Dendritic cell treated with granulocyte-macrophage colony-stimulating factor and Interleukin-4, amounts not matched to agents 40 ng/mL and 50 ng/mL, for 4 days (primary cell): ENCODE results near the gene CCDC196.
"Not testable (repeated sequence)": the region's sequence is repeated elsewhere in the genome, so short reads cannot be mapped to it uniquely, and the experiment has no call there.

Experiments used
- H3K27ac Mint-ChIP-seq: one replicate; pipeline ENCODE4 v1.8.0; 2022; ENCODE audit warnings: mild to moderate bottlenecking, mixed read lengths
- H3K27me3 Mint-ChIP-seq: one replicate; pipeline ENCODE4 v1.8.0; 2022; ENCODE audit warnings: mild to moderate bottlenecking, mixed read lengths
- H3K36me3 Mint-ChIP-seq: one replicate; pipeline ENCODE4 v1.8.0; 2022; ENCODE audit warnings: low read depth, mixed read lengths
- H3K4me1 Mint-ChIP-seq: one replicate; pipeline ENCODE4 v1.8.0; 2022; ENCODE audit warnings: low read depth, mixed read lengths
- H3K4me3 Mint-ChIP-seq: one replicate; pipeline ENCODE4 v1.8.0; 2022; ENCODE audit warnings: mild to moderate bottlenecking, moderate library complexity, mixed read lengths
- H3K9me3 Mint-ChIP-seq: one replicate; pipeline ENCODE4 v1.8.0; 2022; ENCODE audit warnings: mixed read lengths
- intact Hi-C: fragments of 100-400 bp; cut with micrococcal nuclease; formaldehyde crosslinking; loops from one replicate; pipeline ENCODE4 v1.15.0; 2022

The CCDC196 gene

DNA sequence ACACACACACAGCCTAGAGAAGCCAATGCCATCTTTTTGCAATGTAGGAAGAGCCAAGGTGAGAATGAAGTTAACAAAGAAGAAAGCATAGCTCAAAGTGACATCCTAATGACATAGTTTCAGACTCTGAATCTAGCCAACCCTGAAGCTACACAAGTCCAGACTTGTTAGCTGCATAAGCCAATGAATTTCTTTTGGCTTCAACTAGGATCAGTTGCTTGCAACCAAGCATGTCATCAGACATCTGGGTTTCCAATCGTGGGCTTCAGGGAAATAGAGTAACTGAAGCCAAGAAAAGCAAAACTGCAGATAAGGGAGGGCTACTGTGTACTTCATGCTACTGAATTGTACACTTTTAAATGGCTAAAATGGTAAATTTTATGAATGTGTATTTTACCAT is 17.4 kb downstream of the CCDC196 start:
- intact Hi-C loops, result no loop called here
- H3K27me3 Mint-ChIP-seq, result no peaks in the 10 kb centered on the region
- peaks cover 12% of the 10 kb centered on the region for H3K36me3 Mint-ChIP-seq
- peaks cover 5% of the 10 kb centered on the region for H3K4me1 Mint-ChIP-seq
- no peak overlapping the region for H3K4me3 Mint-ChIP-seq
- H3K27ac Mint-ChIP-seq, result no peak overlapping the region
- no peaks in the 10 kb centered on the region for H3K9me3 Mint-ChIP-seq

DNA sequence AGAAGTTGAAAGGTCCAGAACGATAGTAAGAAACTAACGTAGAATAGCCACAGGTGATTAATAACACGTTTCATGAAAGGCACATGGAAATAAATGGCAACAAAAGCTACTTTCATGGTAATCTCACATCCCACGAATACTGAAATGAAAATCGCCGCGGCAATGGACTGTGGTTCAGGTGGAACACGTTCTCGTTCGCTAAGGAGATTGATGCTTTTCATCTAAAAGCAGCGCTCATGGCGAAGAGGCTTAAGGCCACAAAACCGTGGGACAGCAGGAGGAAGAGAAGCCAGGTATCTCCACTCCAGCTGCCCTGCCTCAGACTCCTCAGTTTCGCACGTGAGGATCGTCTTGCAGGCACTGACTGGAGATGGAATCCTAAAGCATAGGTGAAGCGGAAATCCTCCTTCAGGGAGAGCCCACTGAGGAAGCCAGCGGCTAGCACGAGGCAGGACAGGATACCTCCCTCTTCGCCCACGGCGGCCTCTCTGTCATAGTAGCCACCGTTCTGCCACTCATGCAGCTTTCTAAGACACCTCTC is 21.1 kb downstream of the CCDC196 start:
- Mint-ChIP-seq H3K27ac (peak overlapping the region; percentile 87), H3K27me3 (peaks cover 22% of the 10 kb centered on the region), H3K4me3 (peak overlapping the region; percentile 88), H3K4me1 (peaks cover 19% of the 10 kb centered on the region), H3K9me3 (no peaks in the 10 kb centered on the region), H3K36me3 (peaks cover 19% of the 10 kb centered on the region)
- intact Hi-C loops, result loop anchor here (5.0 kb wide), 1 partner anchor 735 kb away; the partner anchor contains the start of gene PALS1

DNA sequence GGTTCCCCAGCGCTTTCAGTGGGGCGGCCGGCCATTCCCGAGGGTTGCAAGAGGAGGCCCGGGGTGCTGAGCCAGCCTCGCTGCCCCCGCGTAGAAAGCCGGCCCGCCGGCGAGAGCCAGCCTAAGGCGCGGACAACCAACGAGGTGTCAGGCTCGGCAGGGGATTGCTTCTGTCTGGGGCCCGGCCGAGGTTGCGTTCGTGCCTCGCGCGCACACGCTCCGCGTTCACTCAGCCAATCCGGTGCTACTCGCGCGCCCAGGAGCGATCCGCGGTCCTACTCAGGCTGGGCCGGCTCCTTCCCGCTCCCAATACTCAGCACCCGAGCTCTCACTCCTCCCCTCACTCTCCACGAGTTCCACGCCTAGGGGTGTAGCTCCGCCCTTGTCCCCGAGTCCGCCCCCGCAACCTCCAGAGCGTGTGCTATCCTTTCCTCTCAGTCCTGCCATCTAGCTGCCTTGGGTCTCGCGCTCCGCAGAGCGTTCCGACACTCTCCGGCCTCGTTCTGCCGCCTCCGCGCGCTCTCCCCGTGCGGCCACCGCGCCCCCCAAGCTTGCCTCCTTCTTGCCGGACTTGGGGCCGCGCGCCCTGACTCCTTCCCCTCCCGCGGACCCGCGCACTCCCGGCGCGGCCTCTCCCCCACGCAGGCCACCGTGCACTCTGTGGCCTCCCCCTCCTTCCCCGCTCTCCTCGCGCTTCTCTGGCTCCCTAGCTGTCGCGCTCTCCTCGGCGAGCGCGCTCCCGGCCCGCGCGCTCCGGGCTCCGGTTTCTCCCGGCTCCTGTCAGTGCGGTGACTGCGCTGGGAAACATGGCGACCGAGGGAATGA is 21.8 kb downstream of the CCDC196 start, which contains the start of gene GPHN:
GPHN (plus strand) TSS at position 426 of the 825 bp plus-strand sequence.
- Mint-ChIP-seq H3K4me1 (peaks cover 17% of the 10 kb centered on the region), H3K4me3 (peak within 1 kb of the TSS; percentile 88), H3K27ac (peak within 1 kb of the TSS; percentile 87), H3K9me3 (no peaks in the 10 kb centered on the region), H3K36me3 (peaks cover 19% of the 10 kb centered on the region), H3K27me3 (peaks cover 22% of the 10 kb centered on the region)
- intact Hi-C loops, result loop anchor here (5.0 kb wide), 1 partner anchor 734 kb away; the partner anchor contains the start of gene PALS1

DNA sequence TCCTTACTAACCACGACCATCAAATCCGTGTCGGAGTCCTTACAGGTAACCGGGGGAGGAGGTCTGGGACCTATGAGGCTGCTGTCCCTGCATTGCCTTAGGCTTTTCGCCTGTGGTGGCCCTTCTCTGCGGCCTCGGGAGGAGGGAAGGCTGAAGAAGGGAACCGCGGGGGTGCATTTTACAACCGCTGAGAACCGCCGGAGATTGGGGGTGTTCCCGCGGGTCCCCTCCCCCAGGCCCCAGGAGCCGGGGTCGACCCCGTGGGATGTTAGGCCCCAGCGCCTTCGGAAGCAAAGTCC is 22.3 kb downstream of the CCDC196 start:
- Mint-ChIP-seq H3K4me1 (peaks cover 14% of the 10 kb centered on the region), H3K9me3 (no peaks in the 10 kb centered on the region), H3K27ac (peak overlapping the region; percentile 87), H3K4me3 (peak overlapping the region; percentile 88), H3K36me3 (peaks cover 19% of the 10 kb centered on the region), H3K27me3 (peaks cover 22% of the 10 kb centered on the region)
- intact Hi-C loops, result loop anchor here (5.0 kb wide), 1 partner anchor 734 kb away; the partner anchor contains the start of gene PALS1

DNA sequence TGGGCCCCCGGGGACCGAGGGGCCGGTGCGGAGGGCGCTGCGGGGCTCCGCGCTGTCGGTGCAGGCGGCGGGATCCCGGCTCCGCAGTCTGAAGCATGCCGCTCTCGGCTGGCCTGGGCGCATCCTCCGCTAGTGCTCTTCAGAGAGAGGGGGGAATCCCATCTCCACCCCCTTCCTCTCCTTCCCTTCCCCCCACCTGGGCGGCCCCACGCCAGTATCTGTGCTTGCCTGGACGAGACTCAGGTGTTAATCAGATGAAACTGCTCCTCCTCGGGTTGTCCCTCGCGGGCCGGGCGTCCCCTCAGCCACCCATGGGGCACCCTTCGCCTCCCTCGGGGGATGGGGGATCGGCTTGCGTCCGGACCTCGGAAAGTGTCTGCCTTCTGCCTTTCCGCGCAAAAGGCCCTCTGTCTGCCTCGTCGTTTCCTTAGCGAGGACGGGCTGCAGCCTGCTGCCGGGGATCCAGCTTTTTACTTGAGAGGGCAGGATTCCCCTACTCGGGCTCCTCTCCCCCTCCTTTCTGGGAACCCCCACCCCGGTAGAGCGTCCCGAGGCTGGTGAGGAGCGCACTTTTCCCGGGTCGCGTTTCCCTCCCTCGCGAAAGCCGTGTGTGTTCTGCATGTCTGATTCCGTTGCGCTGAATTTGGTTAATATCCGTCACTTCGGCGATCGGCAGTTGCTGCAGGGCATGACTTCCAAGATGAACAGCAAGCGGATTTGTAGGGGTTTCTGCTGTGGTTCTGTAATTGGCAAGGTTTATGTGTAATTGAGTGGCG is 22.9 kb downstream of the CCDC196 start:
- intact Hi-C loops, result loop anchor here (5.0 kb wide), 1 partner anchor 733 kb away; the partner anchor contains the start of gene PALS1
- Mint-ChIP-seq H3K27ac (peak overlapping the region; percentile 87), H3K4me3 (peak overlapping the region; percentile 88), H3K9me3 (no peaks in the 10 kb centered on the region), H3K27me3 (peaks cover 22% of the 10 kb centered on the region), H3K4me1 (peaks cover 14% of the 10 kb centered on the region), H3K36me3 (peaks cover 19% of the 10 kb centered on the region)

DNA sequence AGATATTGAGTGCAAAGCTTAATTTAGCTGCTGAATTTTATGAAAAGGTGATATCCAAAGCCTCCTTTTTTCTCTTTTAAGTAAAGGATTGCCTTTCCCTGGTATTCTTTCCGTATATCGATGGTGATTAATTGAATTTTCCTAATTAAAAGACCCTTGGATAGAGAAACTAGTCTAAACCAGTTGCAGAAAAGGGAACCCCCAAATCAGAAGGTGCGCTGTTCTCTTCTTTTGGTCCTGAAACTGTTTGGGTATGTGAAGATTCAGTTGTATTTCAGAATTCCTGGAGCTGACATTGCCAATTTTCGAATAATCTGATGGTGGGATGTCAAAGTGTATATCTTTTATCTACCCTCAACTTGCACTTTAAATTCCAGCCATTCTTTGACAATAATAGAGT is 23.7 kb downstream of the CCDC196 start:
- Mint-ChIP-seq H3K9me3 (no peaks in the 10 kb centered on the region), H3K36me3 (peaks cover 19% of the 10 kb centered on the region), H3K4me3 (peak overlapping the region; percentile 88), H3K27ac (no peak overlapping the region), H3K4me1 (peaks cover 21% of the 10 kb centered on the region), H3K27me3 (peaks cover 22% of the 10 kb centered on the region)
- intact Hi-C loops, result loop anchor here (5.0 kb wide), 1 partner anchor 732 kb away; the partner anchor contains the start of gene PALS1

DNA sequence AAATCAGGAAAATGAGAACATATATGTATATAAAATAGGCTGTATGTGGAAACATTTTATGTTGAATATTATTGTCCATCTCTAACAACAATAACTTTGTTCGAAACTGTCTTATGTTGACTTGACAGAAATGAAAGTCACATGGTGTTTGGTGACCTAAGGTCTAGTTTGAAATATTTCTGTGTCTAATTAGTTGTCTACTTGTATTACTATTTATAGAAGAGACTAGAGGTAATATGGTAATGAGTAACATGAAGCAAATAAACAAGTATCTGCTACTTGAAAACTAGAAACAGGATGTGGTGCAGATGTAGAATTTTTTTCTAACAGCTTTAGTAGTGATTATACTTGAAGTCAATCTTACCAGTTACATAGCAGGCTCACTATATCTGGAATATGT is 25.7 kb downstream of the CCDC196 start:
- Mint-ChIP-seq H3K9me3 (no peaks in the 10 kb centered on the region), H3K27ac (no peak overlapping the region), H3K4me1 (peaks cover 26% of the 10 kb centered on the region), H3K27me3 (peaks cover 22% of the 10 kb centered on the region), H3K36me3 (peaks cover 19% of the 10 kb centered on the region), H3K4me3 (no peak overlapping the region)
- intact Hi-C loops, result no loop called here

DNA sequence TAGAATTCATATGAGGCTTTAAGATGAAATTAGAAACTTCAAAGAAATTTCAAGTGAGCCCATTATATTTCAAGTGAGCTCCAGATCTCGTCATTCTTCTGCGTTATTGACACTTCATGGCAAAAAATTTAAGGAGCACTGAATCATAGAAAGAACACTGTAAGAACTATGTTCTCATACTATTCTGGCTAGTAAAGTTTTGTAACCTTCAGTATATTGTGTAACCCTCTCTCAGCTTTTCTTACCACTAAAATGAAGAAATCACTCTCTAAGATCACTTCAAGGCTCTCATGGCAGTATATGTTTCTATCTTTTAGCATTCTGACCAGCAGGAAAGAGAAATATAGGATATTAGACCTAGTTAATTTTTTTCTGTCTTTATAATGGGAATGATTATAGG is 28.0 kb downstream of the CCDC196 start:
- Mint-ChIP-seq H3K27me3 (peaks cover 17% of the 10 kb centered on the region), H3K36me3 (no peaks in the 10 kb centered on the region), H3K4me1 (peaks cover 21% of the 10 kb centered on the region), H3K4me3 (no peak overlapping the region), H3K9me3 (no peaks in the 10 kb centered on the region), H3K27ac (no peak overlapping the region)
- intact Hi-C loops, result no loop called here

DNA sequence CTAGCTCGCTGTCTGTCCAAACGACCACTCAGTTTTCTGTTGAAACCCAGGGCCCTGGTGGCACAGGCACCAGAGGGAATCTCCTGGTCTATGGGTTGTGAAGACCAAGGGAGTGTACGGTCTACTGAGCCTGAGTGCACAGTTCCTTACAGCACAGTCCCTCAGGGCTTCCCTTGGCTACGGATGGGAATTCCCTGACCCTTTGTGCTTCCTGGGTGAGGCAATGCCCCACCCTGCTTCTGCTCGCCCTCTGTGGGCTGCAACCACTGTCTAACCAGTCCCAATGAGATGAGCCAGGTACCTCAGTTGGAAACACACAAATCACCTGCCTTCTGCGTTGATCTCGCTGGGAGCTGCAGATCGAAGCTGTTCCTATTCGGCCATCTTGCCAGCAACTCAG is 44.4 kb downstream of the CCDC196 start:
- intact Hi-C loops, result no loop called here
- Mint-ChIP-seq H3K36me3 (no peaks in the 10 kb centered on the region), H3K9me3 (peaks cover 10% of the 10 kb centered on the region), H3K27me3 (no peaks in the 10 kb centered on the region), H3K27ac (no peak overlapping the region), H3K4me3 (no peak overlapping the region), H3K4me1 (peaks cover 14% of the 10 kb centered on the region)

DNA sequence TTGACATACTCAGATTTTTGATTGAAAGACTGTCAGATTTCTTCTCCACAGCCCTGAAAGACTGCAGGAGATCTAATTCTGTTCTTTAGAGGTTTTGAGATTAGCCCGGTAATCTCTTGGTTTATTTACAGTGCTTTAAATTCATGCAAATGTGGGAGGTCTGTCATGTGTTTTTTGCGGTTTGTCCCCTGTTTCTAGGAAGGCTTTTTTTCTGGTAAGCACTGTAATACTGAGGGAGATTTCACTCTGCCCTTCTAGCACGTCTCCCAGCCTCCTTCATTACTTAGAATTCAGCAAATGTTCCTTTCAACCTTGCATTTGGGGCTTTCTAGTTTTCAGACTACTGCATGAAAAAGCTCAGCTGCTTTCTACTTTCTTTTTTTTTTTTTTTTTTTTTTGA is 52.9 kb downstream of the CCDC196 start:
- no peaks in the 10 kb centered on the region for H3K36me3 Mint-ChIP-seq
- no peak overlapping the region for H3K27ac Mint-ChIP-seq
- no peaks in the 10 kb centered on the region for H3K27me3 Mint-ChIP-seq
- H3K4me3 Mint-ChIP-seq, result no peak overlapping the region
- no peaks in the 10 kb centered on the region for H3K9me3 Mint-ChIP-seq
- no peaks in the 10 kb centered on the region for H3K4me1 Mint-ChIP-seq
- intact Hi-C loops, result no loop called here

DNA sequence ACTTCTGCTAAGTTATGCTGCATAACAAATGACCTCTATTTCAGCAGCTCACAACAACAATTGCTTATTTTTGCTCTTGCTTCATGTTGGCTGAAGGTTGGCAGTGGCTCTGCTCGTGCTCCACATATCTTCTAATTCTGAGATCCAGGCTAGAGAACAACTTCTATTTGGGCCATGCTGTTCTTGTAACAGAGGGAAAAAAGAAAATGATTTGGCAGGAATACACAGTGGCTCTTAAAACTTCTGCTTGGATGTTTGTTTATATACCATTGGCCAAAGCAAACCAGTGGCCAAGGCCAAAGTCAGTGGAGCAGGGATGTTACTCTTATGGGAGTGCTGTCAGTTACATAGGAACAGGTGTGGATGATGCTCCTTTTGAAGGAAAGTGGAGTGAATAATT is 53.9 kb downstream of the CCDC196 start:
- intact Hi-C loops, result no loop called here
- Mint-ChIP-seq H3K27me3 (no peaks in the 10 kb centered on the region), H3K4me1 (no peaks in the 10 kb centered on the region), H3K36me3 (no peaks in the 10 kb centered on the region), H3K4me3 (no peak overlapping the region), H3K27ac (no peak overlapping the region), H3K9me3 (no peaks in the 10 kb centered on the region)

DNA sequence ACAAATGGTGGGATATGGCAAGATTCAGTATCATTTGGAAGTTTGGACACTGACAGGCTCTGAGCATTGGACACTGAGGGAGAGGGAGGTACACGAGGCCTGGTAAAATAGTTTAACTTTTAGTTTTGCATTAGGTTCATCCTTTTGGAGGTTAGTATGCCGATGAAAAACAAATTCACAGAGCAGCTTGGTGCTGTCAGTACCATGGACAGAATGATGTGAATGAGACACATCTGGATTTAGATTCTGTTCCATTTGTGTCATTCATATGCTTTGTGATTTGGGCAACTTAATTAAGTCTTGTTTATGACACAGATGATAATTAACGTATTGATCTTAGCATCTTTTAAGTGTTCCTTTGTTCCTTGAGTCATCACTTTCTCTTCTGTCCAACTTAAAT is 55.5 kb downstream of the CCDC196 start:
- intact Hi-C loops, result no loop called here
- no peak overlapping the region for H3K4me3 Mint-ChIP-seq
- H3K36me3 Mint-ChIP-seq, result peaks cover 5% of the 10 kb centered on the region
- H3K4me1 Mint-ChIP-seq, result no peaks in the 10 kb centered on the region
- no peaks in the 10 kb centered on the region for H3K9me3 Mint-ChIP-seq
- H3K27me3 Mint-ChIP-seq, result no peaks in the 10 kb centered on the region
- H3K27ac Mint-ChIP-seq, result no peak overlapping the region

DNA sequence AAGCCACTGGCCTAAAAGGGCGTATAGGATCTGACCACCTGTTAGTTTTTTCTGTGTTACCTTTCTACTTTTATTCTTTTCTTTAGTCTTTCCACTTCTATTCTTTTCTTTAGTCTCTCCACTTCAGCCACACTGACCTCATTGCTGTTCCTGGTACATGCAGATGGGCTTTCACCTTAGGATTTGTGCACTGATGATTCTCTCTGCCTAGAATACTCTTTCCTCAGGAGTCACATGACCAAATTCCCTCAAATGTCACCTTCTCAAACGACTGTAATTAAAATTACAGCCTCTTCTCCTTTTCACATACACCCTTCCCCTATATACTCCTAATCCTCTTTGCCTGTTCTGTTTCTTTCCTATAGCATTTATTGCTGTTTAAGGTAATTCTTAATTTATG is 57.8 kb downstream of the CCDC196 start:
- intact Hi-C loops, result no loop called here
- Mint-ChIP-seq H3K4me1 (no peaks in the 10 kb centered on the region), H3K27me3 (no peaks in the 10 kb centered on the region), H3K36me3 (peaks cover 5% of the 10 kb centered on the region), H3K27ac (no peak overlapping the region), H3K4me3 (no peak overlapping the region), H3K9me3 (no peaks in the 10 kb centered on the region)

DNA sequence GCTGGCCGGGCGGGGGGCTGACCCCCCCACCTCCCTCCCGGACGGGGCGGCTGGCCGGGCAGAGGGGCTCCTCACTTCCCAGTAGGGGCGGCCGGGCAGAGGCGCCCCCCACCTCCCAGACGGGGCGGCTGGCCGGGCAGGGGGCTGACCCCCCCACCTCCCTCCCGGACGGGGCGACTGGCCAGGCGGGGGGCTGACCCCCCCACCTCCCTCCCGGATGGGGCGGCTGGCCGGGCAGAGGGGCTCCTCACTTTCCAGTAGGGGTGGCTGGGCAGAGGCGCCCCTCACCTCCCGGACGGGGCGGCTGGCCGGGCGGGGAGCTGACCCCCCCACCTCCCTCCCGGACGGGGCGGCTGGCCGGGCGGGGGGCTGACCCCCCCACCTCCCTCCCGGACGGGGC is 59.0 kb downstream of the CCDC196 start:
- H3K27ac Mint-ChIP-seq, H3K27me3 Mint-ChIP-seq, H3K9me3 Mint-ChIP-seq, H3K4me3 Mint-ChIP-seq, H3K4me1 Mint-ChIP-seq, H3K36me3 Mint-ChIP-seq, intact Hi-C loops: not testable (repeated sequence)
